H1 (cell line): ENCODE measurements around the gene HELZ2. TPM values are rescaled to one million over a fixed set of nuclear protein-coding genes. Genes with fewer than 3 reads are reported as not detected.

ENCODE experiments used
- ATF2 ChIP-seq: IDR thresholded peaks from 2 replicates; pipeline ENCODE4 v1.6.1; 2012; ENCODE audit warnings: low read length, inconsistent platforms
- CEBPB ChIP-seq: IDR thresholded peaks from 2 replicates; pipeline ENCODE4 v1.6.1; 2012; ENCODE audit warnings: low read depth, low read length
- CREB1 ChIP-seq: IDR thresholded peaks from 2 replicates; pipeline ENCODE4 v1.6.1; 2012; ENCODE audit warnings: inconsistent platforms
- FOSL1 ChIP-seq: IDR thresholded peaks from 2 replicates; pipeline ENCODE4 v1.6.1; 2011; ENCODE audit warnings: mild to moderate bottlenecking, low read depth, low read length, moderate library complexity; ENCODE audit not compliant: insufficient read depth
- JUN ChIP-seq: IDR thresholded peaks from 2 replicates; pipeline ENCODE4 v1.6.1; 2011; ENCODE audit warnings: low read depth, mild to moderate bottlenecking, improper control_type of control experiment, low read length
- RXRA ChIP-seq: IDR thresholded peaks from 2 replicates; pipeline ENCODE4 v1.6.1; 2011; ENCODE audit warnings: low read depth, mild to moderate bottlenecking, low read length, moderate library complexity; ENCODE audit not compliant: insufficient read depth
- SP4 ChIP-seq: IDR thresholded peaks from 2 replicates; pipeline ENCODE4 v1.6.1; 2012; ENCODE audit warnings: low read length, inconsistent platforms
- TBP ChIP-seq: IDR thresholded peaks from 2 replicates; pipeline ENCODE4 v1.6.1; 2011; ENCODE audit warnings: low read depth, low read length, improper control_type of control experiment
- polyA plus RNA-seq, 7 experiments: library from polyadenylated mRNA; depleted of rRNA in 3 of 7; stranded (reverse) in 5 of 7; unstranded in 2 of 7; fragments of >200 nt in 5 of 7; fragments of 200-250 nt in 2 of 7; gene quantifications; 1 replicate in 5 of 7; 2 replicates in 1 of 7; 4 replicates in 1 of 7; pipeline versions ENCODE4 v1.2.1 to v1.2.3, GENCODE V29; 2011 to 2013; ENCODE audit warnings: missing spikeins in 2 of 7, mixed read lengths in 2 of 7
- total RNA-seq: library from RNA; stranded (reverse); fragmentation: NEBNext Ultra II Directional; extraction: Animal tissue kit (Norgen Biotek cat#: 25700); gene quantifications from 2 replicates; pipeline ENCODE4 v1.2.1, GENCODE V29; 2021
- TF ChIP-seq, protein P1 (sequence below): fragments of 300-600 bp; sonication (generic); IDR thresholded peaks from 2 replicates; pipeline ENCODE4 v1.7.1; 2012; ENCODE audit warnings: low read length, moderate library complexity, mild to moderate bottlenecking, inconsistent platforms; ENCODE audit not compliant: insufficient replicate concordance
- TF ChIP-seq, protein P2 (sequence below): IDR thresholded peaks from 2 replicates; pipeline ENCODE4 v1.6.1; 2012; ENCODE audit warnings: inconsistent platforms

HELZ2 gene
- total and polyA plus RNA-seq, 2 of the 8 experiments (the other 6 are each of a cell fraction or from before 2014, with no cell fraction given), result 7.9 to 17.5 TPM

DNA sequence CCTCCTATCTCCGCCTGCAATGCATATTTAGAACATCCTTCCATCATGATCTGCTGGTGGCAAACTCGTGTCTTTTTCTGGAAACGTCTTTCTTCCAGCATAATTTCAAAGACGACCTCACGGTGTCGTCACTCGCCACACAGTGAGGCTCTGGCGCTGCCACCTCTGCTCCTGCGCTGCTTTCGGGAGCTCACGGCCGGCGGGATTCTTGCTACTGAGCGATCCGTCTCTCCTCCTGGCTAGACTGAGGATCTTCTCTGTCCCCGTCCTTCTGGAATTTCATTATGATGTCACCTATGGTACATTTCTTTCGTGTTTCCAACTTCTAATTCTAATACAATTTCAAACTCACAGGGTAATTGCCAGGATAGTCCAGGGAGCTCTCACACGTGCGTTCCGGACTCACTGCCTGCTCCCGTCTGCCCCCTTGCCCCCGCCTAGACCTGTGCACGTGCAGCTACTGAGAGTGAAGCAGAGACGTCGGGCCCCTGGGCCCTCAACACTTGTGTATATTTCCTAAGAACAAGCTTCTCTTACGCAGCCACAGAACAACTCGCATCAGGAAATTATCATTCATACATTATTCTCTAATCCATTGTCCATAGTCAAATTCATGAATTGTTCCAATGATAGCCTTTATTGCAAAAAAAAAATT lies 25.5 kb upstream of the HELZ2 start (continued):
- TF ChIP-seq, protein P1, sequence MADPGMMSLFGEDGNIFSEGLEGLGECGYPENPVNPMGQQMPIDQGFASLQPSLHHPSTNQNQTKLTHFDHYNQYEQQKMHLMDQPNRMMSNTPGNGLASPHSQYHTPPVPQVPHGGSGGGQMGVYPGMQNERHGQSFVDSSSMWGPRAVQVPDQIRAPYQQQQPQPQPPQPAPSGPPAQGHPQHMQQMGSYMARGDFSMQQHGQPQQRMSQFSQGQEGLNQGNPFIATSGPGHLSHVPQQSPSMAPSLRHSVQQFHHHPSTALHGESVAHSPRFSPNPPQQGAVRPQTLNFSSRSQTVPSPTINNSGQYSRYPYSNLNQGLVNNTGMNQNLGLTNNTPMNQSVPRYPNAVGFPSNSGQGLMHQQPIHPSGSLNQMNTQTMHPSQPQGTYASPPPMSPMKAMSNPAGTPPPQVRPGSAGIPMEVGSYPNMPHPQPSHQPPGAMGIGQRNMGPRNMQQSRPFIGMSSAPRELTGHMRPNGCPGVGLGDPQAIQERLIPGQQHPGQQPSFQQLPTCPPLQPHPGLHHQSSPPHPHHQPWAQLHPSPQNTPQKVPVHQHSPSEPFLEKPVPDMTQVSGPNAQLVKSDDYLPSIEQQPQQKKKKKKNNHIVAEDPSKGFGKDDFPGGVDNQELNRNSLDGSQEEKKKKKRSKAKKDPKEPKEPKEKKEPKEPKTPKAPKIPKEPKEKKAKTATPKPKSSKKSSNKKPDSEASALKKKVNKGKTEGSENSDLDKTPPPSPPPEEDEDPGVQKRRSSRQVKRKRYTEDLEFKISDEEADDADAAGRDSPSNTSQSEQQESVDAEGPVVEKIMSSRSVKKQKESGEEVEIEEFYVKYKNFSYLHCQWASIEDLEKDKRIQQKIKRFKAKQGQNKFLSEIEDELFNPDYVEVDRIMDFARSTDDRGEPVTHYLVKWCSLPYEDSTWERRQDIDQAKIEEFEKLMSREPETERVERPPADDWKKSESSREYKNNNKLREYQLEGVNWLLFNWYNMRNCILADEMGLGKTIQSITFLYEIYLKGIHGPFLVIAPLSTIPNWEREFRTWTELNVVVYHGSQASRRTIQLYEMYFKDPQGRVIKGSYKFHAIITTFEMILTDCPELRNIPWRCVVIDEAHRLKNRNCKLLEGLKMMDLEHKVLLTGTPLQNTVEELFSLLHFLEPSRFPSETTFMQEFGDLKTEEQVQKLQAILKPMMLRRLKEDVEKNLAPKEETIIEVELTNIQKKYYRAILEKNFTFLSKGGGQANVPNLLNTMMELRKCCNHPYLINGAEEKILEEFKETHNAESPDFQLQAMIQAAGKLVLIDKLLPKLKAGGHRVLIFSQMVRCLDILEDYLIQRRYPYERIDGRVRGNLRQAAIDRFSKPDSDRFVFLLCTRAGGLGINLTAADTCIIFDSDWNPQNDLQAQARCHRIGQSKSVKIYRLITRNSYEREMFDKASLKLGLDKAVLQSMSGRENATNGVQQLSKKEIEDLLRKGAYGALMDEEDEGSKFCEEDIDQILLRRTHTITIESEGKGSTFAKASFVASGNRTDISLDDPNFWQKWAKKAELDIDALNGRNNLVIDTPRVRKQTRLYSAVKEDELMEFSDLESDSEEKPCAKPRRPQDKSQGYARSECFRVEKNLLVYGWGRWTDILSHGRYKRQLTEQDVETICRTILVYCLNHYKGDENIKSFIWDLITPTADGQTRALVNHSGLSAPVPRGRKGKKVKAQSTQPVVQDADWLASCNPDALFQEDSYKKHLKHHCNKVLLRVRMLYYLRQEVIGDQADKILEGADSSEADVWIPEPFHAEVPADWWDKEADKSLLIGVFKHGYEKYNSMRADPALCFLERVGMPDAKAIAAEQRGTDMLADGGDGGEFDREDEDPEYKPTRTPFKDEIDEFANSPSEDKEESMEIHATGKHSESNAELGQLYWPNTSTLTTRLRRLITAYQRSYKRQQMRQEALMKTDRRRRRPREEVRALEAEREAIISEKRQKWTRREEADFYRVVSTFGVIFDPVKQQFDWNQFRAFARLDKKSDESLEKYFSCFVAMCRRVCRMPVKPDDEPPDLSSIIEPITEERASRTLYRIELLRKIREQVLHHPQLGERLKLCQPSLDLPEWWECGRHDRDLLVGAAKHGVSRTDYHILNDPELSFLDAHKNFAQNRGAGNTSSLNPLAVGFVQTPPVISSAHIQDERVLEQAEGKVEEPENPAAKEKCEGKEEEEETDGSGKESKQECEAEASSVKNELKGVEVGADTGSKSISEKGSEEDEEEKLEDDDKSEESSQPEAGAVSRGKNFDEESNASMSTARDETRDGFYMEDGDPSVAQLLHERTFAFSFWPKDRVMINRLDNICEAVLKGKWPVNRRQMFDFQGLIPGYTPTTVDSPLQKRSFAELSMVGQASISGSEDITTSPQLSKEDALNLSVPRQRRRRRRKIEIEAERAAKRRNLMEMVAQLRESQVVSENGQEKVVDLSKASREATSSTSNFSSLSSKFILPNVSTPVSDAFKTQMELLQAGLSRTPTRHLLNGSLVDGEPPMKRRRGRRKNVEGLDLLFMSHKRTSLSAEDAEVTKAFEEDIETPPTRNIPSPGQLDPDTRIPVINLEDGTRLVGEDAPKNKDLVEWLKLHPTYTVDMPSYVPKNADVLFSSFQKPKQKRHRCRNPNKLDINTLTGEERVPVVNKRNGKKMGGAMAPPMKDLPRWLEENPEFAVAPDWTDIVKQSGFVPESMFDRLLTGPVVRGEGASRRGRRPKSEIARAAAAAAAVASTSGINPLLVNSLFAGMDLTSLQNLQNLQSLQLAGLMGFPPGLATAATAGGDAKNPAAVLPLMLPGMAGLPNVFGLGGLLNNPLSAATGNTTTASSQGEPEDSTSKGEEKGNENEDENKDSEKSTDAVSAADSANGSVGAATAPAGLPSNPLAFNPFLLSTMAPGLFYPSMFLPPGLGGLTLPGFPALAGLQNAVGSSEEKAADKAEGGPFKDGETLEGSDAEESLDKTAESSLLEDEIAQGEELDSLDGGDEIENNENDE, result no peak
- TF ChIP-seq FOSL1 (no peak), CEBPB (no peak), TBP (no peak), CREB1 (no peak), RXRA (no peak), SP4 (no peak), ATF2 (no peak), JUN (no peak)
- TF ChIP-seq, protein P2, sequence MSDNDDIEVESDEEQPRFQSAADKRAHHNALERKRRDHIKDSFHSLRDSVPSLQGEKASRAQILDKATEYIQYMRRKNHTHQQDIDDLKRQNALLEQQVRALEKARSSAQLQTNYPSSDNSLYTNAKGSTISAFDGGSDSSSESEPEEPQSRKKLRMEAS, result no peak
